Uterus (tissue), 4 donors: Measurements from ENCODE around the gene AHR. TPM values are rescaled to one million over a fixed set of nuclear protein-coding genes. Genes with fewer than 3 reads are reported as not detected.

Source experiments
- DNase-seq, 2 donors: peaks; one replicate each; pipeline ENCODE4 v3.0.0-alpha.2; 2019 to 2020
- H3K27ac ChIP-seq, 2 donors: fragments of 200-600 bp; sonication (generic); 1 replicate in 1 of 2; 2 replicates in 1 of 2; pipeline ENCODE4 v1.5.1; 2016 to 2018
- H3K27me3 ChIP-seq, 2 donors: fragments of 200-600 bp; sonication (generic); one replicate each; pipeline ENCODE4 v1.5.1; 2018 to 2019; ENCODE audit warnings: control low read depth in 1 of 2
- H3K36me3 ChIP-seq, 2 donors: fragments of 200-600 bp; sonication (generic); one replicate each; pipeline ENCODE4 v1.5.1; 2019; ENCODE audit warnings: control low read depth in 1 of 2
- H3K4me1 ChIP-seq, 2 donors: fragments of 200-600 bp; sonication (generic); one replicate each; pipeline ENCODE4 v1.5.1; 2018 to 2019; ENCODE audit warnings: control low read depth in 1 of 2
- H3K4me3 ChIP-seq, 2 donors: fragments of 200-600 bp; sonication (generic); 1 replicate in 1 of 2; 2 replicates in 1 of 2; pipeline ENCODE4 v1.5.1; 2018 to 2019; ENCODE audit warnings: mild to moderate bottlenecking in 1 of 2
- H3K9me3 ChIP-seq, 2 donors: fragments of 200-600 bp; sonication (generic); one replicate each; pipeline ENCODE4 v1.5.1; 2019; ENCODE audit warnings: control low read depth in 1 of 2
- POLR2A ChIP-seq, 2 donors: fragments of 450-650 bp; IDR thresholded peaks; one replicate each; pipeline ENCODE4 v1.6.1; 2016; ENCODE audit warnings: antibody characterized with exemption in 2 of 2, mild to moderate bottlenecking in 1 of 2, moderate library complexity in 1 of 2
- intact Hi-C: fragments of 100-400 bp; cut with DNase I; formaldehyde crosslinking; loops from one replicate; pipeline ENCODE4 v1.15.1; 2023; ENCODE audit warnings: low total_unique reads
- total RNA-seq, 4 donors: library from RNA; depleted of rRNA in 3 of 4; stranded (reverse); fragments of >200 nt in 3 of 4; gene quantifications; one replicate each; pipeline versions ENCODE4 v1.1.0 to v1.2.4, GENCODE V29; 2014 to 2023
- TF ChIP-seq, protein P1 (sequence below), 4 experiments: fragments of 200-600 bp in 2 of 4; fragments of 450-650 bp in 2 of 4; sonication (generic) in 2 of 4; IDR thresholded peaks; one replicate each; pipeline ENCODE4 v1.5.1; 2016 to 2019; ENCODE audit warnings: antibody characterized with exemption in 4 of 4, mild to moderate bottlenecking in 2 of 4, moderate library complexity in 1 of 4
- donor health status: DM: yes; HTN: yes; CAD: no.

Gene AHR
- total RNA-seq, 4 donors from 2014 or later, result 43.7 to 160 (median 91.5) TPM

DNA sequence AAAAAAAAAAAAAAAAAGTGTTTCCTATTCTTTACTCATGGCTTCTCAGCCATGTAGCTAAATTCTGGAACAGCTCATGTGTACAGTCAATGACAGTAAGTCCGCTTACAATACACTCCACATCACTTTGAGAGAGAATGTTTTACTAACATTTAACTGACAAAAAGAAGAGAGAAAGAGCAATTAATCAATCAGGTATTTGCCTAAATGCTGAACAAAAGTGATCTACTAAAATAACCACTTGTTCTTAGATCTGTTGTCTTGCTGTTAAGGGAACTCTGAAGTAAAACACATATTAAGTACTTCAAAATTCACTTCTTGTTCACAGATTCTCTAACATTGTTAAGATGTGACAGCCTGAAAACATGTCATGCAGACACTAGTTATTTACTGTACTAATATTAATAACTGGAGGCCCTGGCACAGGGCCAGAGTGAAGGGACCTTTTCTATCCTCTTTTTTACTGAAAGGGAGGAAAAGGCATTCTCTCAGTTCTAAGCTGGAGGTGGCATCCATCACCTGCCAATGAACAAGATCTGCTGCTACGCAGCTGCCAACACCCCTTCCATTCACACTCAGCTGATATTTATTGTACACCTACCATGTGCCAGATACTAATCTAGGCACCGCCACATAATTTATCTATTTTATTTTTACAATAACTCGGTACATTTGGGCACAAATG is 72.6 kb downstream of the AHR start:
- Histone ChIP-seq H3K36me3 (no peaks in the 10 kb centered on the region), H3K27ac (peak overlapping the region in 1 of 2 donors; percentile 38), H3K4me1 (peaks cover 0 to 6% of the 10 kb centered on the region in 2 donors), H3K9me3 (no peaks in the 10 kb centered on the region), H3K4me3 (no peak overlapping the region), H3K27me3 (no peaks in the 10 kb centered on the region)
- DNase-seq, result no peak
- intact Hi-C loops, result no loop called here
- no peak for TF ChIP-seq POLR2A (IDR thresholded peaks at IDR 0.05)
- TF ChIP-seq, protein P1, sequence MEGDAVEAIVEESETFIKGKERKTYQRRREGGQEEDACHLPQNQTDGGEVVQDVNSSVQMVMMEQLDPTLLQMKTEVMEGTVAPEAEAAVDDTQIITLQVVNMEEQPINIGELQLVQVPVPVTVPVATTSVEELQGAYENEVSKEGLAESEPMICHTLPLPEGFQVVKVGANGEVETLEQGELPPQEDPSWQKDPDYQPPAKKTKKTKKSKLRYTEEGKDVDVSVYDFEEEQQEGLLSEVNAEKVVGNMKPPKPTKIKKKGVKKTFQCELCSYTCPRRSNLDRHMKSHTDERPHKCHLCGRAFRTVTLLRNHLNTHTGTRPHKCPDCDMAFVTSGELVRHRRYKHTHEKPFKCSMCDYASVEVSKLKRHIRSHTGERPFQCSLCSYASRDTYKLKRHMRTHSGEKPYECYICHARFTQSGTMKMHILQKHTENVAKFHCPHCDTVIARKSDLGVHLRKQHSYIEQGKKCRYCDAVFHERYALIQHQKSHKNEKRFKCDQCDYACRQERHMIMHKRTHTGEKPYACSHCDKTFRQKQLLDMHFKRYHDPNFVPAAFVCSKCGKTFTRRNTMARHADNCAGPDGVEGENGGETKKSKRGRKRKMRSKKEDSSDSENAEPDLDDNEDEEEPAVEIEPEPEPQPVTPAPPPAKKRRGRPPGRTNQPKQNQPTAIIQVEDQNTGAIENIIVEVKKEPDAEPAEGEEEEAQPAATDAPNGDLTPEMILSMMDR (IDR thresholded peaks at IDR 0.05), result no peak

DNA sequence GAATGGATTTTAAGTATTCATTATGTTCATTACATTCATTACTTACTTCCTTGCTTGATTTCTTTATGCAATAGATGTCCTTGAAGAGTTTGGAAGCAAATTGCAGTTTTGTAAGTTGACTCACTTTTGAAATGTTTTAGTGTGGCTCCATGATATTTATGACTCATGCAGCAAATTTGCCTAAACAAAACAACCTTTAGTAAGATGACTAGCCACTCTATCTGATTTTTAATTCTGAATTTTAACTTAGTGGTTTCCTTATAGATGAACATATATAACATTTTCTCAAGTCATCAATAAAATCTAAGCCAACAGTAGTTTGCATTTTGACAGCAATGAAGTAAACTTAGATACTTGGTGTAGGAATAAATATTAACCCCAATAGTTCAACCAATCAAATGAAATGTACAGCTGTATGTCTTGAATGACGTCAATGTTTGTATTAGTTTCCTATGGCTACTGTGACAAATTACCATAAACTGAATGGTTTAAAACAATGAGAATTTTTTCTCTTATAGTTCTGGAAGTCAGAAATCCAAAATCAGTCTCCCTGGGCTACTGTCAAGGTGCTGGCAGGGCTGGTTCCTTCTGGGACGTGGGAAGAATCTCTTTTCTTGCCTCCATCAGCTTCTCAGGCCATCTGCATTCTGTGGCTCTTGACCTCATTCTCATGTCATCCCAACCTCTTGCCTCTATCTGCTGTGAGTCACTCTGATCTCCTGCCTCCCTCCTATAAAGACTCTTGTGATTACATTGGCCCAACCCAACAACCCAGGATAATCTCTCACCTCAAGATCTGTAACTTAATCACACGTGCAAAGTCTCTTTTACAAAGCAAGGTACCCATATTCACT is 73.4 kb downstream of the AHR start:
- Histone ChIP-seq H3K4me3 (no peak overlapping the region), H3K36me3 (no peaks in the 10 kb centered on the region), H3K4me1 (peaks cover 0 to 6% of the 10 kb centered on the region in 2 donors), H3K27me3 (no peaks in the 10 kb centered on the region), H3K9me3 (no peaks in the 10 kb centered on the region), H3K27ac (peak overlapping the region; percentile 14 to 38)
- no peak for DNase-seq
- no peak for TF ChIP-seq POLR2A (IDR thresholded peaks at IDR 0.05)
- TF ChIP-seq, protein P1 (IDR thresholded peaks at IDR 0.05), result no peak
- intact Hi-C loops, result no loop called here

DNA sequence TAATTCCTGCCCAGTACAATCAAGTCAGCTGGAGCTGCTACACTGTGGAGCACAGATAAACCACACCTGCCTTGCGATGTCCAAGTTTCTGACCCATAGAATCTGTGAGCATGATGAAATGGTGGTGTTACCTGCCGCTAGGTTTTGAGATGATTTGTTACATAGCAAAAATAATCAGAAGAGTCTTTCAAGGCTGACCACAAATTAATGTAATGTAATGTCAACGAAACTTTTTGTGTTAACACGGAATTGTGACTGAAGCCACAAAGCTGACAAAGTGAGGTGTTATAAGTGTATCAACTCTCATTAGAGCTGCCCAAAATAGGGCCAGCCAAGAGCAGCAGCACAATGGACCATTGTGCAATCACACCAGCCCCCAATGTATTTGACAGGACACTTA is 75.7 kb downstream of the AHR start:
- no peak overlapping the region for H3K27ac ChIP-seq
- TF ChIP-seq, protein P1 (IDR thresholded peaks at IDR 0.05), result no peak
- TF ChIP-seq POLR2A (IDR thresholded peaks at IDR 0.05), result no peak
- intact Hi-C loops, result no loop called here

DNA sequence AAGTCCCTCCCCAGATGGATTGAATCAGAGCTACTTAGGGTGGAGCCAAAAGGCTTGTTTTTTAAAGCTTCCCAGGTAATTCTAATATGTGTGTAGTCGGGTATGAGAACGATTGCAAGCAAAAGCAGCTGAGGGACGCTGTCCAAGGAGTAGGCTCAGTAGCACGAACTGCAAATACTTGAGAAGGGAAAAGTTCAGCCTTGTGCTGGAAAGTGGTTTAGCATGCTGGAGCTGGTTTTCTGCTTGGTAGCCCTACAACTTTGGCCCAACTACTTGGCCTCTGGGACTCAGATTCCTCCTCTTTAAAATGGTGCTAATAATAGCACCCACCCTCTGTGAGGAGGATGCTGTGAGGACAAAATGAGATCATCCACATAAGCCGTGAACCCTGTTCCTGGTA is 76.2 kb downstream of the AHR start:
- Histone ChIP-seq H3K4me1 (peaks cover 0 to 6% of the 10 kb centered on the region in 2 donors), H3K4me3 (no peak overlapping the region), H3K9me3 (no peaks in the 10 kb centered on the region), H3K27me3 (no peaks in the 10 kb centered on the region), H3K36me3 (no peaks in the 10 kb centered on the region), H3K27ac (no peak overlapping the region)
- TF ChIP-seq, protein P1 (IDR thresholded peaks at IDR 0.05), result no peak
- TF ChIP-seq POLR2A (IDR thresholded peaks at IDR 0.05), result no peak
- intact Hi-C loops, result no loop called here
- no peak for DNase-seq

More for the DNA sequence above, 75.7 kb downstream of the AHR start:
- DNase-seq, result no peak
- no peaks in the 10 kb centered on the region for H3K36me3 ChIP-seq
- peaks cover 0 to 6% of the 10 kb centered on the region in 2 donors for H3K4me1 ChIP-seq
- no peaks in the 10 kb centered on the region for H3K9me3 ChIP-seq
- H3K27me3 ChIP-seq, result no peaks in the 10 kb centered on the region
- H3K4me3 ChIP-seq, result no peak overlapping the region

DNA sequence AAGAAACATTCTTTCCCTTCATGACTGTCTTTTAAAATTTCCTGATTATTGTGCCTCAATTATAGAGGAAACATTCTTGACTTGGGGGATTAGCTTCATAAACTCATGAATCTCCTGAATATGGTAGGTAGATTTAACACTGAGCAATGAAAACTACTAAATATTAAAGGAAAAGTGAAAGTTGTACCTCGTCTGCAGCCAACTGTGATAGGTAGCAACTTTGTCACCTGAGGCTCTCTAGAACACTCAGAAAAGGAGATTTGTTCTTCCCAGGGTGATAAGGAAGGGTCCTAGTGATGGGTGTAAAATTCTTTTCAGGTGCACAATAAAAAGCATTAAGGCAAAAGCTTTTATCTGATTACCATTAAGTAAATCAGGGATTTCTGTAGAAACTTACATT is 78.1 kb downstream of the AHR start:
- Histone ChIP-seq H3K27me3 (no peaks in the 10 kb centered on the region), H3K36me3 (no peaks in the 10 kb centered on the region), H3K4me1 (no peaks in the 10 kb centered on the region), H3K9me3 (no peaks in the 10 kb centered on the region), H3K27ac (no peak overlapping the region), H3K4me3 (no peak overlapping the region)
- DNase-seq, result no peak
- intact Hi-C loops, result no loop called here
- TF ChIP-seq, protein P1 (IDR thresholded peaks at IDR 0.05), result no peak
- no peak for TF ChIP-seq POLR2A (IDR thresholded peaks at IDR 0.05)
